Ramos (cell line): ENCODE data around the gene C11orf91.

Source experiments
- in situ Hi-C: fragments of 300-500 bp; cut with MboI; formaldehyde crosslinking; loops from one replicate; pipeline ENCODE4 v1.14.3; 2022; ENCODE audit warnings: low sequenced_read_pairs; ENCODE audit not compliant: unreplicated experiment

Gene C11orf91

DNA sequence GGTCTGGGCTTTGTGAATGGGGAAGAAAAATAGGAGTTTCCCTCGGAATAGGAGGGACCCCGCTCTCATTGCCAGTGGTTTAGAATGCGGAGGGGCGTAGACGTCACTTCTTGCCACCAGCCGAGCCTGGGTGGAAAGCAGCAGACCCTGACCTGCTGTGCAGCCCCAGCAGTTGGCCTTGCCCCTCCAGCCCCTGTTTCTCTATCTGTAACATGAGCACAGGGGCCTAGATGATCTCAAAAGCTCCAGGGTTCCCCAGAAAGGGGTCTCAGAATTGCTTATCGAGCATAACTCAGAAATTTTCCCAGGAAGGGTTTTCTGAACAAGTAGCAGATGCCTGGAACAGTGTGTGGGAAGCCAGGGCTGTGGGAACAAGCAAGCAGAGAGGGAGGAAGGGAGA lies 43.9 kb downstream of the C11orf91 start:
- in situ Hi-C loops, result no loop called here

DNA sequence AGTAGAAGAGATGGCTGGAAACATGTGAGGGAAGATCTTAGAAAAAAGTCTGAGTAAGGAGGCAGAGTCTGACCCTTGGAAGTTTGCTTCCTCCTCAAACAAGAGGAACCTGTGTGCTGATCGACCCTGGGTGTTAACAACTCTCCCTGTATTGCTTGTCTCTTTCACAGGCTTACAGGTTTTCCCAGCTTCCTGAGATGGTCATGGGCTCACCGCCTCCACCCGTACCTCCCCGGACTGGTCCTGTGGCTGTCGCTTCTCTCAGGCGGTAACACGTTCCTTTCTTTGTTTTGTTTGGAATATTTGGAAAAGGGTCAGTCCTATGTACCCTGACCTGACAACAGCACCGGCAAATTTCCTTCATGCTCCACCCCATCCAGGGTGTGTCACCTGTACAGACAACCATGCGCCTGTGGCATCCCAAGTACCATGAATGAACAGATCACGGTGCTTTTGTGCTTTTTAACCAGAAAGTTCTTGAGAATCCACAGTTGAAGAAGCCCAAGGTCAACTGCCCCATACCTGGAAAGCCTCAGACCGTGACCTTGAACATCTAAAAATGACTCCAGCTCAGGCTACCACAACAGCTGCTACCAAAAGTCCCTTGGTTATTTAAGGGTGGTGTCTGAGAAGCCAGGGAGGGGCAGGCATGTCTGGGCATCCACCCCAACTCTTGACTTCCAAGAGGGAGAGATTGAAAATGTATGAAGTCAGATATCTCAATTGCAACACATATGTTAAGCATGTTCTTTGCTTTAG lies 44.6 kb downstream of the C11orf91 start:
- in situ Hi-C loops, result no loop called here

GRCh38 chr11:33654594-33654993 lies 46.0 kb downstream of the C11orf91 start:
- in situ Hi-C loops, result no loop called here

GRCh38 chr11:33652930-33653329 lies 47.7 kb downstream of the C11orf91 start:
- in situ Hi-C loops, result no loop called here

- in situ Hi-C loops, result no loop called here
Measured at GRCh38 chr11:33652431-33652830, 48.2 kb downstream of the C11orf91 start.

- in situ Hi-C loops, result no loop called here
Measured at GRCh38 chr11:33651990-33652389, 48.6 kb downstream of the C11orf91 start.

GRCh38 chr11:33651555-33651954 lies 49.1 kb downstream of the C11orf91 start:
- in situ Hi-C loops, result no loop called here

GRCh38 chr11:33649944-33650343 lies 50.7 kb downstream of the C11orf91 start:
- in situ Hi-C loops, result no loop called here
